Measurements from ENCODE around the gene SLC38A11. TPM values are rescaled to one million over a fixed set of nuclear protein-coding genes. Genes with fewer than 3 reads are reported as not detected.
"Not testable (repeated sequence)": the region's sequence is repeated elsewhere in the genome, so short reads cannot be mapped to it uniquely, and the experiment has no call there.

SLC38A11 gene
- total RNA-seq, 1 donor from 2014 or later, result 0.33 TPM

DNA sequence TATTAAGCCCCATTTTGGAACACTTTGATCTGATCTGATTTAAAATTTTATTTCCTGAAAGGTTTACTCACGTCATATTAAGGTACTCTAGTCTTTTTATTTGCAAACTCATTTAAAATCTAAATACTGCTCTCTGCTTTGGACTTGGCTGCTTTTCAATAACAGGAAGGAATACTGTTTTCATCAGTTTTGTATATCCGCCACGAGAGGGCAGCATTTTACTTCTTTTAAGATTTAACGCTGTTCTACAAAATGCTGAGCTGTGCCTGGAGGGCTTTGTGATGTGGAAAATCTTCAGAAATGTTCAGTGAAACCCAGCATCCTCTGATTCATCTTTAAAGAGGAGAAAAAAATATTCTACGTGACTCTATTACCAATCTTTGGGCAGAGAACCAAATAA is 37.5 kb upstream of the SLC38A11 start:
- no peak for DNase-seq
- Histone ChIP-seq H3K4me3 (no peak overlapping the region), H3K36me3 (no peaks in the 10 kb centered on the region), H3K9me3 (replicated peaks) (no peaks in the 10 kb centered on the region), H3K27ac (replicated peaks) (no peak overlapping the region), H3K27me3 (ENCODE audit: low read depth) (no peaks in the 10 kb centered on the region), H3K4me1 (peaks cover 18% of the 10 kb centered on the region)
- intact Hi-C loops (cut with micrococcal nuclease), result loop anchor here (5.0 kb wide), 1 partner anchor 209 kb away; the partner anchor contains the start of gene SCN3A
- TF ChIP-seq, protein P1, sequence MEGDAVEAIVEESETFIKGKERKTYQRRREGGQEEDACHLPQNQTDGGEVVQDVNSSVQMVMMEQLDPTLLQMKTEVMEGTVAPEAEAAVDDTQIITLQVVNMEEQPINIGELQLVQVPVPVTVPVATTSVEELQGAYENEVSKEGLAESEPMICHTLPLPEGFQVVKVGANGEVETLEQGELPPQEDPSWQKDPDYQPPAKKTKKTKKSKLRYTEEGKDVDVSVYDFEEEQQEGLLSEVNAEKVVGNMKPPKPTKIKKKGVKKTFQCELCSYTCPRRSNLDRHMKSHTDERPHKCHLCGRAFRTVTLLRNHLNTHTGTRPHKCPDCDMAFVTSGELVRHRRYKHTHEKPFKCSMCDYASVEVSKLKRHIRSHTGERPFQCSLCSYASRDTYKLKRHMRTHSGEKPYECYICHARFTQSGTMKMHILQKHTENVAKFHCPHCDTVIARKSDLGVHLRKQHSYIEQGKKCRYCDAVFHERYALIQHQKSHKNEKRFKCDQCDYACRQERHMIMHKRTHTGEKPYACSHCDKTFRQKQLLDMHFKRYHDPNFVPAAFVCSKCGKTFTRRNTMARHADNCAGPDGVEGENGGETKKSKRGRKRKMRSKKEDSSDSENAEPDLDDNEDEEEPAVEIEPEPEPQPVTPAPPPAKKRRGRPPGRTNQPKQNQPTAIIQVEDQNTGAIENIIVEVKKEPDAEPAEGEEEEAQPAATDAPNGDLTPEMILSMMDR (IDR thresholded peaks at IDR 0.05; ENCODE audit: borderline replicate concordance), result peak; percentile 64

DNA sequence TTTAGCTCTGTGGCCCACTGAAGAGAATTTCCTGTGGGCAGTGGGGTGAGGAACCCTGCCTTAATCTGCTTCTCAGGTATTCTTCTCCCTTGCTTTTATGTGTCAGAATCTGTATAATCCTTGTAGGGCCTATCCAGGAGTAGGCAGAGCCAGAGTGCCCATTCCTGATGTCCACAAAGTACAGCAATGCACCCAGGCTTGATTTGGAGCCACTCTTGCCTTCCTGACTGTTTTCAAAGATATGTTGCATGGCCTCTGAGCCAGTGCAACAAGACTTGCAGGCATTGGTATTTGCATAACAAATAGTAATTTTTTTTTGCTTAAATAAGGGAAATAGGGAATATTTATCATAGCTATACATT is 36.7 kb upstream of the SLC38A11 start:
- not testable (repeated sequence) for DNase-seq; H3K9me3 ChIP-seq (replicated peaks); H3K36me3 ChIP-seq; H3K27me3 ChIP-seq (ENCODE audit: low read depth); H3K4me3 ChIP-seq
- intact Hi-C loops (cut with micrococcal nuclease), result loop anchor here (5.0 kb wide), 1 partner anchor 210 kb away; the partner anchor contains the start of gene SCN3A
- peak overlapping the region; percentile 40 for H3K27ac ChIP-seq (replicated peaks)
- peaks cover 18% of the 10 kb centered on the region for H3K4me1 ChIP-seq

DNA sequence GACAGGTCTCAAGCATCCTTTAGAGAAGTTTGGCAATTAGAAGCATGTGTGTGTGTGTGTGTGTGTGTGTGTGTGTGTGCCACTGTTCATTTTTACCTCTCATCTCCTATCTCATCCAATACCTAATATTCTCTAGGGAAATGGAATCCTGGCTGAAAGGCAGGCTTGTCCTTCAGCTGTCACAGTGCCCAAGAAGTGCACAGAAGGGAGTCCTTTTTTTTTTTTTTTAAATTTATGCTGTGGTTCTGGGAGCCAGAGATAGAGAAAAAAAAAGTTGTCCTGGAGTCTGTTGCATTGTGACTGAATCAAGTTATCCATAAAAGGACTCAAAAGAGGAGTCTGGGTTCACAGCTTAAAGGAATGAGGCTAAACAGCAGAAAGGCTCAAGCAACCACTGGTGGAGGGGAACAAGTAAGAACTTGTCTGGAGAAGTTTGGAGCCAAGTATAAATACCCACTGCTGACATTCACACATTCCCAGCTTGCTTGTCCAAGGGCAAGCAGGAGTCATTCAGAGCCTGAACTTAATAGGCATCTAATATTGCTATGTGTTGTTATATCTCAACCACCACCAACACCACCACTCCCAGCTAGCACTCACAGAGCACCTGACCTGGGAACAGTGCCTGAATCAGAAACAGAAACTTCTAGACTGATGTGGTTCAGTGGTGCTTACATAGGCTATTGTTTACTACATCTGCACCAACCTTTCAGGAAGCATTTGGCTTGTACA is 36.2 kb upstream of the SLC38A11 start:
- H3K27ac ChIP-seq (replicated peaks), result peak overlapping the region; percentile 40
- intact Hi-C loops (cut with micrococcal nuclease), result loop anchor here (5.0 kb wide), 1 partner anchor 211 kb away; the partner anchor contains the start of gene SCN3A
- not testable (repeated sequence) for DNase-seq; H3K9me3 ChIP-seq (replicated peaks); H3K4me3 ChIP-seq; H3K36me3 ChIP-seq; H3K27me3 ChIP-seq (ENCODE audit: low read depth)
- H3K4me1 ChIP-seq, result peaks cover 18% of the 10 kb centered on the region

DNA sequence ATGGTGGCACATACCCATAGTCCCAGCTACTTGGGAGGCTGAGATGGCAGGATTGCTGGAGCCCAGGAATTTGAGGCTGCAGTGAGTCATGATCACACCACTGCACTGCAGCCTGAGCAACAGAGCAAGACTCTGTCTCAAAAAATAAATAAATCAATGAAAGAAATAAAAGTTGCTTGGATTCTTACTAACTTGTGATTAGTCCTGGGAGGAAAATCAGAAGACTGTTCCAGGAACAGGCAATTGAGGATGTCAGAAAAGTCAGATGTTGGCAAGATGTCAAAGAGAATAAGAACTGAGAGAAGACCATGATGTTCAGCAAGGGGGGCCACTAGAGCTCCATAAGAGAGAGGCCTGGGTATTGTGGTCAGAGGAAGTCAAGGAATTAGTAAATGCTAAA is 35.6 kb upstream of the SLC38A11 start:
- not testable (repeated sequence) for H3K27me3 ChIP-seq (ENCODE audit: low read depth); H3K9me3 ChIP-seq (replicated peaks); DNase-seq; H3K4me3 ChIP-seq; H3K36me3 ChIP-seq
- intact Hi-C loops (cut with micrococcal nuclease), result loop anchor here (5.0 kb wide), 1 partner anchor 211 kb away; the partner anchor contains the start of gene SCN3A
- peaks cover 18% of the 10 kb centered on the region for H3K4me1 ChIP-seq
- peak overlapping the region; percentile 40 for H3K27ac ChIP-seq (replicated peaks)

DNA sequence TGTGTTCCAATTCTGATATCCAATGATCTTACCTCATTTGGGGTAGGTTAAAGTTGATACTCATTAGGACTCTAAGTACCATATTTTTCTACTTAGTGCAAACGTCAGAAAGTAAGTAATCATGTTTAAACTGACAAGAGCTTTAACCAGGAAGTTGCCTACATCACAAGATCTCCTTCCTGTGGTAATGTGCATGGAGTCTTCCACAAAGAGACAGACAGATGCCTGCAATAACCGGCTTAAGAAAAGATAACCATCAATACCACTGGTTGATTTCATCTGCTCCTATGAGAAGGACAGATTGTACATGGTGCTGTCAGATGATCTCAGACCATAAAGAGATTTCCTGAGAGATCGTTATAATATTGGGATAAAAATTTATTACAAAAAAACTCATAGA is 33.5 kb upstream of the SLC38A11 start:
- H3K27me3 ChIP-seq (ENCODE audit: low read depth); DNase-seq; intact Hi-C loops (cut with micrococcal nuclease); H3K36me3 ChIP-seq; H3K4me3 ChIP-seq; H3K9me3 ChIP-seq (replicated peaks); H3K27ac ChIP-seq (replicated peaks): not testable (repeated sequence)
- H3K4me1 ChIP-seq, result peaks cover 18% of the 10 kb centered on the region

DNA sequence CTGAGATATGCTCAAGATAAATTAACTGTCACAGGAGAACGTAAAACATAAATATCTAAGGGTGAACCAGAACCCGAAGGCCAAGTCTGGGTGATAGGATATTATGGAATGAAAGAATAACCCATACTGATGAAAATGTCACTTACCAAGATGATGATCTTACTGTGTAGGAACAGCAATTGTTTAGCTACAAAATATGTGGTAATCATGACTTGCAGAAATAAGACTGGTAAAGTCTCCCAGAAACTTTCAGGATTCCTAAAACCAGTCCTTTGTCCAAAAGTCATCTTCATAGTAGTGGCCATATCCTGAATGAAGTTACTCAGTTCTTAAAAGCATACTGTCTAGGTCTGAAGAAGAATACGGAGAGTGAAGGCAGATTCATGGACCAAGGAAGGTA is 30.7 kb upstream of the SLC38A11 start:
- intact Hi-C loops (cut with micrococcal nuclease); DNase-seq; H3K4me3 ChIP-seq; H3K27ac ChIP-seq (replicated peaks); H3K27me3 ChIP-seq (ENCODE audit: low read depth); H3K36me3 ChIP-seq; H3K9me3 ChIP-seq (replicated peaks); H3K4me1 ChIP-seq: not testable (repeated sequence)

DNA sequence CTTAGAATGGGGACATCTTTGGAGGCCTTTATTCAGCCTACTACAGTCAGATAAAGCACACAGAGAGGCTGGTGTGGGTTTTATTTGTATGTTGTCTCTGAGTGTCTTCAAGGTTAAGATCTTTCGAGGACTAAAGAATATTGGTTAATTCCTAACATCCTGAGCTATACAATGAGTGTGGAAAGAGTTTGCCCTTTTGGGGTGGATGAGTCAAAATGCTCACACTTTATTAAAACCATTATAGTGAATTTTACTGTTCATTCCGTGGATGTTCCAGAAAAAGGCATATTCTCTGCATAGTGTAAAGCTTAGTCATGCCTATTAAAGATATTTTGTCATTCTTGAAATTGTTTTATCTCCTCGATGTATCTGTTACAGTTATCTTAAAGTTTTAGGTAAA is 29.1 kb upstream of the SLC38A11 start:
- no peak for DNase-seq
- Histone ChIP-seq H3K27me3 (ENCODE audit: low read depth) (no peaks in the 10 kb centered on the region), H3K9me3 (replicated peaks) (no peaks in the 10 kb centered on the region), H3K27ac (replicated peaks) (no peak overlapping the region), H3K4me1 (no peaks in the 10 kb centered on the region), H3K4me3 (no peak overlapping the region), H3K36me3 (no peaks in the 10 kb centered on the region)
- intact Hi-C loops (cut with micrococcal nuclease), result no loop called here
- TF ChIP-seq, protein P1 (IDR thresholded peaks at IDR 0.05; ENCODE audit: borderline replicate concordance), result no peak

DNA sequence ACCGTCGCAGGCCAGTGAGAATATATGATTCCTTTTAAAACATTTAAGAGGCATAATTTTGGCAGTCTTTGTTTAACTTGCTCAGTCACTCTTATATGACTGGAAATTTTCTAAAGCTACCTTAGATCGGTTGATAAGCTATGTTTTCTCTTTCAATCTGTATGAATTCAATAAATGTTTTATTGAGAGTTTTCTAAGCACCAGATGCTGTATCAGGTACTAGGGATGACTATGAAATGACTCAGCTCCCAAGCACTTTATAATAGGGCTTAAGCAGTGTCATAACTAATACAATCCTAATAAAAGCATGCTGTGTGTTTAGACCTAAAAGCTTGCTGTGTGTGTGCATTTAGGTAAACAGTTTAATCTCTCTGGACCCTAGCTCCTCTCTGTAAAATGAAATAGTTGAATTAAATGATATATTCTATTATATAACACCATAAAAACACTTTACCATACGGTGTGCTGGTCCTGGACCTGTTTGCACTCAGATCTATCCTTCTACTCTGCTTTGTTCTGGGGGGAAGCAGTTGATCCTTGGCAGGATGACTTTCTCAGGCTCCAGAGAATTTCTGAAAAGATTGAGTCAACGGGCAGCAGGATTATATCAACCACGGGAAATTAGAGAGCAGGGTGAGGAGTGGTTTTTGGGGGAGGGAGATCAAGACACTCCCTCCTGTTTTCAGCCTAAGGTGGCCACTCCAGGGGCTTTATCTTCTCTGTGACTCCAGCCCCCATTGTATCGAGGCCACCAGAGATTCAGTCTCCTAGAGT is 26.1 kb upstream of the SLC38A11 start:
- no peaks in the 10 kb centered on the region for H3K36me3 ChIP-seq
- H3K27me3 ChIP-seq (ENCODE audit: low read depth), result no peaks in the 10 kb centered on the region
- intact Hi-C loops (cut with micrococcal nuclease), result no loop called here
- no peak overlapping the region for H3K27ac ChIP-seq (replicated peaks)
- TF ChIP-seq, protein P1 (IDR thresholded peaks at IDR 0.05; ENCODE audit: borderline replicate concordance), result no peak
- H3K9me3 ChIP-seq (replicated peaks), result no peaks in the 10 kb centered on the region
- peaks cover 4% of the 10 kb centered on the region for H3K4me1 ChIP-seq
- no peak for DNase-seq
- no peak overlapping the region for H3K4me3 ChIP-seq

DNA sequence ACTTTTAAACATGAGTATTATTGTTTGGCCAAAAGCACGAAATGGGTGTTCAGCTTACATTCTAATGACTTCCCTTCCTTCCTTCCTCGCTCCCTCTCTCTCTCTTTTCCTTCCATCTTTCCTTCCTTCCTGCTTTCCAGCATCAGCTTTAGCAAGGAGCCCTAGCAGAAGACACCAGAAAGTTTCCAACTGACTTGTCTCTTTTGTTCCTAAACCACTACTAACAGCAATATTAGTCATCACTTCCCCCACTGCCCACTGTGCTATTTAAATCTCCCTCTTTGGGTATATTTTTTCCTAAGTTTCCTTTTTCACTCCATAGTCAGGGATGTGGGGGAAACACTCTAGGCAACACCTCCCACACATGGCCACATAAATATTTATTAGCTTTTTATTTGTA is 25.4 kb upstream of the SLC38A11 start:
- H3K4me3 ChIP-seq; DNase-seq; H3K27me3 ChIP-seq (ENCODE audit: low read depth); intact Hi-C loops (cut with micrococcal nuclease); H3K9me3 ChIP-seq (replicated peaks); H3K36me3 ChIP-seq; H3K27ac ChIP-seq (replicated peaks): not testable (repeated sequence)
- H3K4me1 ChIP-seq, result peaks cover 10% of the 10 kb centered on the region
